NCI-H1048 (cell line): Measurements from ENCODE around the gene IQGAP1.

Experiments used
- DNase-seq: peaks from one replicate; lab custom pipeline; 2025; lab: John Stamatoyannopoulos, UW

The IQGAP1 gene

DNA sequence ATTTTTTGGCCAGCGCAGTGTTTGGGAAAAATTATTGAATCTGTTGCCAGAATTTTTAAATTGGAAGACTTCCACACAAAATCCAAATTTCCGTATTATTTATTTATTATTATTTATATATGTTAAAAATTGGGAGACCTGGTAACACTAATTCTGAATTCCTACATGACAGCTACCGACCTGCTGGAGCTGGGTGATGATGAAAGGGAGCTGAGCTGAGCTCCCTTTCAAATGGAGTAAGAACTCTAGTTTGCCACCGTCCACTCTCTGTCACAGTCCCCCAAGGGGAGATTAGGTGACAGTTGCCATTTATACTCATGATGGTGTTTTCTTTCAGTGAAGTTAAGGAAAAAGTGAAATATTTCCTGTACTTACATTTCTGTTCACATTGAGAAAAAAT lies 143.1 kb downstream of the IQGAP1 start:
- no peak for DNase-seq

DNA sequence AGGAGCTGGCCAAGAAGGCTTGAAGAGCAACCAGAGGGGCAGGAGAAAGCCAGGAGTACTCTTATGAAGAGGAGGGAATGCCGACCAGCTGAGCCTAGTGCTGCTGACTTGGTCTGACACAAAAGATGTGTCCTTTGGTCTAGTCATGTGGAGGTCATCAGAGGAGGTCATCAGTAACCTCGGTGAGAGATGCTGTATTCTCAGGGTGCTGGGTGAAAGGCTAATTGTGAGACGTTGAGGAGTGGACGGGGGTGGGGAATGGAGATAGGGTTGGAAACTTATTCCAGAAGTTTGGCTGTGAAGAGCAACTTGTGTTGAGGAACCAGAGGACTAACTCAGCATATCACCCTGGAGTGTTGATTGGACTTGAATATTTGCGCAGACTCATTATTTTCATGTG lies 147.2 kb downstream of the IQGAP1 start:
- no peak for DNase-seq

DNA sequence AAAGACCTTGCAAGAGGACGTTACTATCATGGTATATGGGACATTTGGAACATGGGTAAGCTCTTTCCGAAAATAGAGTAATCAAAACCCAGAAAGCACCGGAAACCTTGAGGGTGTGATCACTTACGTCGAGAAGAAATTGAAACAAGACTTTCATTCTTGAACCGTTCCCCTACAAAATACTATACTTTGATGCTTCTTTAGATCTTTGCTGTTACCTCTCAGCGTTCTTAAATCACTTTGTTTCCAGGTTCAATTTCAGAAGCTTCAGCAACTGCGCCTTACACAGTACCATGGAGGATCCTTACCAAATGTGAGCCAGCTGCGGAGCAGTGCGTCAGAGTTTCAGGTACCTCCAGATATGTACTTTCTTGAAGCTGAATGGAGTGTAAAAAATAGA lies 151.7 kb downstream of the IQGAP1 start:
- DNase-seq = no peak

DNA sequence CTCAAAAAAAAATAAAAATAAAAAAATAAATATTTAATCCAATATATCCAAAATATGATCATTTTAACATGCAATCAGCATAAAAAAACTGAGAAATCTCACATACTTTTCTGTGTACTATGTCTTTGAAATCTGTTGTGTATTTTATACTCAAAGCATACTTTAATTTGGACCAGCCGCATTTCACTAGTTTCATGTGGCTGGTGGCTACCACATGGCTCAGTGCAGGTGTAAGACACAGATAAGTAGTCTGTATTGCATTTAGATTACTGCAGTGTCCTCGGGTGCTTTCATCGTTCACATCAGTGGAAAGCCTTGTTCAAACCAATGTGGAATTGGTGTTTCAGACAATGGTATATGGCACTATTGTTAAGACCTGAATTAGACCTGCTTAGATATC lies 152.7 kb downstream of the IQGAP1 start:
- no peak for DNase-seq

DNA sequence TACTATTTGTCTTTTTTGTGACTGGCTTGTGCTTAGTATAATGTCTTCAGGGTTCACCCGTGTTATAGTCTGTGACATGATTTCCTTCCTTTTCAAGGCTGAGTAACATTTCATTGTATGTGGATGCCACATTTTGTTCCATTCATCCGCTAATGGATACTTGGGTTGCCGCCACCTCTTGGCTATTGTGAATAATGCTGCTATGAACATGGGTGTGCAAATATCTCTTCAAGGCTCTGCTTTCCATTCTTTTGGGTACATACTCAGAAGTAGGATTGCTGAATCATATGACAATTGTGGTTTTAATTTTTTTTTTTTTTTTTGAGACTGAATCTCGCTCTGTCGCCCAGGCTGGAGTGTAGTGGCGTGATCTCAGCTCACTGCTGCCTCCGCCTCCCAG lies 157.1 kb downstream of the IQGAP1 start:
- no peak for DNase-seq

DNA sequence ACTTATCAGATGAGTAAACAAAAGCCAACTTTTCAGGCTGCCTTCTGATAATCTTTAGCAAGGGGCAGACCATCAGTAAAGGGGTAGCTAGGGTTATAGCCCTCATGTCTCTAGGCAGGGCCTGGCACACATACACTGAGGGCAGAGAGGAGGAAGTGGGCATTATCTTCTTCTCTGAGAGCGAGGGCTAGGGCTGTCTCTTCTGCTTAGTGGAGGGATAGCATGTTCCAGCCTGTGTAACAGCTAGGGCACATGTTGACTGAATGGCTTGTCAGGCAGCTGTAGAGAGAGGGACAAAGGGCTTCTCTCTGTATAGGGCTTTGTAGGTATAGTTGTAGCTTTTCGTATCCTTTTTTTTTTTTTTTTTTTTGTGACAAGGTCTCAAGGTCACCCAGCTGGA lies 159.5 kb downstream of the IQGAP1 start:
- no peak for DNase-seq

DNA sequence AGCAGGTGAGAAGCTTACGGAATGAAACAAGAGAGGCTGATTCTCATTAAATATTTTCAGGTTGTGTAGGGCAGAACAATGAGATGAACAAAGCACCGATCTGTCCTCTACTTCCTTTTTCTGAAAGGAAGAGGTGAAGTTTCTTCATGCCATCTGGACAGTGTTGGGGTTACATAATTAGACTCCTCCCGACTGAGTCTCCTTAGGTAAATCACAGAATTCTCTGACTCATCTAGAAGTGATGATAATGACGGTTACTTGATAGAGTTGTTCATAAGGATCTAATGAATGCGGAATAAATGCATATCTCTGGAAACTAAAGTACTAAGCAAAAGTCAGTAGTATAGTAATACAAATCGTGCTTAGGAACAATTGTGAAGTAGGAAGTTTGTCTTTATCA lies 162.9 kb downstream of the IQGAP1 start:
- DNase-seq = no peak
